Mucosa of descending colon (tissue), 3 donors: ENCODE measurements around the gene KCNAB3. TPM values are rescaled to one million over a fixed set of nuclear protein-coding genes. Genes with fewer than 3 reads are reported as not detected.

Experiments used
- ATAC-seq: fragments of 200-7000 bp; cut with Tn5 transposase; one replicate; pipeline ENCODE4 v1.9.1; 2020; ENCODE audit warnings: mild to moderate bottlenecking, moderate library complexity
- DNase-seq, 3 donors: peaks; one replicate each; pipeline ENCODE4 v3.0.0-alpha.2; 2020
- H3K36me3 ChIP-seq: fragments of 200-600 bp; one replicate; pipeline ENCODE4 v1.8.0; 2021; ENCODE audit warnings: low read depth, mild to moderate bottlenecking
- H3K4me1 ChIP-seq: fragments of 200-600 bp; one replicate; pipeline ENCODE4 v1.8.0; 2021; ENCODE audit warnings: low read depth, mild to moderate bottlenecking
- H3K4me3 ChIP-seq: fragments of 200-600 bp; one replicate; pipeline ENCODE4 v1.8.0; 2021; ENCODE audit warnings: mild to moderate bottlenecking
- H3K9me3 ChIP-seq: fragments of 200-600 bp; one replicate; pipeline ENCODE4 v1.8.0; 2021; ENCODE audit warnings: mild to moderate bottlenecking
- intact Hi-C, 2 donors: fragments of 100-400 bp; cut with DNase I in 1 of 2; cut with micrococcal nuclease in 1 of 2; formaldehyde crosslinking; loops; one replicate each; pipeline versions ENCODE4 v1.11.0 to v1.11.1; 2022; cut with DNase I, micrococcal nuclease
- total RNA-seq, 3 donors: library from RNA; stranded (reverse); fragmentation: NEBNext Ultra II Directional in 2 of 3; extraction: Animal tissue kit (Norgen Biotek cat#: 25700) in 2 of 3; gene quantifications; one replicate each; pipeline versions ENCODE4 v1.2.1 to v1.2.4, GENCODE V29; 2021 to 2023
- TF ChIP-seq, protein P1 (sequence below): fragments of 200-600 bp; IDR thresholded peaks from one replicate; pipeline ENCODE4 v1.8.0; 2022; ENCODE audit warnings: antibody characterized with exemption, mild to moderate bottlenecking
- donor health status: DM: no; HTN: no; CAD: no; lungs with moderate emphysema.
- donor health status: DM: no; HTN: no; CAD: no.
- donor health status: DM: no; HTN: yes; CAD: no.

Gene KCNAB3
- total RNA-seq, 3 donors from 2014 or later, result 3.3 to 5.5 (median 3.9) TPM

- Histone ChIP-seq H3K4me3 (peak within 1 kb of the TSS; percentile 10), H3K9me3 (no peaks in the 10 kb centered on the region), H3K36me3 (no peaks in the 10 kb centered on the region), H3K4me1 (peaks cover 16% of the 10 kb centered on the region)
- peak; percentile 92 for ATAC-seq
- intact Hi-C loops, result no loop called here
- peak; percentile 93 to 95 (median 94) for DNase-seq
- TF ChIP-seq, protein P1, sequence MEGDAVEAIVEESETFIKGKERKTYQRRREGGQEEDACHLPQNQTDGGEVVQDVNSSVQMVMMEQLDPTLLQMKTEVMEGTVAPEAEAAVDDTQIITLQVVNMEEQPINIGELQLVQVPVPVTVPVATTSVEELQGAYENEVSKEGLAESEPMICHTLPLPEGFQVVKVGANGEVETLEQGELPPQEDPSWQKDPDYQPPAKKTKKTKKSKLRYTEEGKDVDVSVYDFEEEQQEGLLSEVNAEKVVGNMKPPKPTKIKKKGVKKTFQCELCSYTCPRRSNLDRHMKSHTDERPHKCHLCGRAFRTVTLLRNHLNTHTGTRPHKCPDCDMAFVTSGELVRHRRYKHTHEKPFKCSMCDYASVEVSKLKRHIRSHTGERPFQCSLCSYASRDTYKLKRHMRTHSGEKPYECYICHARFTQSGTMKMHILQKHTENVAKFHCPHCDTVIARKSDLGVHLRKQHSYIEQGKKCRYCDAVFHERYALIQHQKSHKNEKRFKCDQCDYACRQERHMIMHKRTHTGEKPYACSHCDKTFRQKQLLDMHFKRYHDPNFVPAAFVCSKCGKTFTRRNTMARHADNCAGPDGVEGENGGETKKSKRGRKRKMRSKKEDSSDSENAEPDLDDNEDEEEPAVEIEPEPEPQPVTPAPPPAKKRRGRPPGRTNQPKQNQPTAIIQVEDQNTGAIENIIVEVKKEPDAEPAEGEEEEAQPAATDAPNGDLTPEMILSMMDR, result no peak
Observed at GRCh38 chr17:7915611-7916384, 13.9 kb downstream of the KCNAB3 start, which contains the start of gene RNF227. TSS of gene RNF227 (minus strand) at chr17:7916289. CDS start at chr17:7916195, 94 bp downstream.

DNA sequence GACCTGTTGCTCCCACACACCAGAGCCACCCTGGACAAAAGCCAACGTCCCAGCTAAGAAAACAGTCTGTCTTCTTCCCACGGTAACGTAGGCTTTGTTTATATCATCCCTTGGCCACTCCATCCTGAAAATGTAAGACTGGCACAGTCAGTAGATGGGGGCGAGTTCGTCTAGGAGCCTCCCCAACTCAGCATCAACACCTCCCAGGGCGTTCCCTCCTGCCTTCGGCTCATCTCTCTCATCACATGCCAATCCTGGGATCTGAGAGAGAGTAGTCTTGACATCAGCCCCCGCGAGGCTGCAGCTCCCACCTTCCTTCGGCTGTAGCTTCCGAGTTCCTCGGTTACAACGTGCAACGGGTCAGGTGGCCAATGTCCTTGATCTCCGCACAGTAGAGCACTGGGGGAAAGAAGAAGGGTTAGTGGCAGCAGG is 14.5 kb downstream of the KCNAB3 start:
- intact Hi-C loops, result no loop called here
- peak overlapping the region; percentile 6 for H3K4me3 ChIP-seq
- no peaks in the 10 kb centered on the region for H3K36me3 ChIP-seq
- no peaks in the 10 kb centered on the region for H3K9me3 ChIP-seq
- peaks cover 16% of the 10 kb centered on the region for H3K4me1 ChIP-seq
- peak; percentile 60 for ATAC-seq
- TF ChIP-seq, protein P1, result no peak
- no peak for DNase-seq

DNA sequence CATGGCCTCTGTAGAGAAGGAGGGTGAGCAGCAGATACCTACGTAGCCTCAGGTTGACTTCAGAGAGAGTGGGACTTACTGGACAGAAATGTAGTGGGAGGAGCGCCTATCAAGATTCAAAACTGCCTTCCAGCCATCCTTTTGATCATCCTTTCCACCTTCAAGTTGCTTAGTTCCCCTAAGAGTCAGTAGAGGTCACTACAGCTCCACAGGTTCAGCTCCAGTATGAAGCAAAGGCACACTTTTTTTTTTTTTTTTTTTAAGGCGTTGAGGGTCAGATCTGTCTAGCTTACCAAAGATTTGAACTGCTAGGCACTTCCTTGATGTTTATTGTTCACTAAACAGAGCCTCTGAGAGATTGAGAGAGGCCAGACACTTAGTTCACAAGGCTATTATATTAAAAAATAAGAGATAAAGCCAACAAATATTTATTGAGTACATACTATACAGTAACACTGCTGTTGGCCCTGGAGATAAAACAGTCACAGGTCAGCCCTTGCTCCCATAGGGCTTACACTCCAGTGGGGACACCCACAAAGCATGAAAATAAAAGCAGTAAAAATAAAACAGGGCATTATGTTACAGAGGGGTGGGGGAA is 16.6 kb downstream of the KCNAB3 start:
- peaks cover 16% of the 10 kb centered on the region for H3K4me1 ChIP-seq
- ATAC-seq, result peak; percentile 42
- H3K9me3 ChIP-seq, result no peaks in the 10 kb centered on the region
- TF ChIP-seq, protein P1, result peak; percentile 48
- intact Hi-C loops, result loop anchor here in 1 of 2 donors (5.0 kb wide), 1 partner anchor 74 kb away; no protein-coding TSS in a partner anchor
- no peak overlapping the region for H3K4me3 ChIP-seq
- peak in 1 of 3 donors; percentile 68 for DNase-seq
- H3K36me3 ChIP-seq, result no peaks in the 10 kb centered on the region

GRCh38 chr17:7911116-7911515 is 18.5 kb downstream of the KCNAB3 start:
- DNase-seq (no peak), ATAC-seq (no peak)
- Histone ChIP-seq H3K4me3 (no peak overlapping the region), H3K9me3 (no peaks in the 10 kb centered on the region), H3K4me1 (peaks cover 10% of the 10 kb centered on the region), H3K36me3 (no peaks in the 10 kb centered on the region)
- intact Hi-C loops, result loop anchor here in 1 of 2 donors (5.0 kb wide), 1 partner anchor 76 kb away; no protein-coding TSS in a partner anchor
- TF ChIP-seq, protein P1, result no peak

DNA sequence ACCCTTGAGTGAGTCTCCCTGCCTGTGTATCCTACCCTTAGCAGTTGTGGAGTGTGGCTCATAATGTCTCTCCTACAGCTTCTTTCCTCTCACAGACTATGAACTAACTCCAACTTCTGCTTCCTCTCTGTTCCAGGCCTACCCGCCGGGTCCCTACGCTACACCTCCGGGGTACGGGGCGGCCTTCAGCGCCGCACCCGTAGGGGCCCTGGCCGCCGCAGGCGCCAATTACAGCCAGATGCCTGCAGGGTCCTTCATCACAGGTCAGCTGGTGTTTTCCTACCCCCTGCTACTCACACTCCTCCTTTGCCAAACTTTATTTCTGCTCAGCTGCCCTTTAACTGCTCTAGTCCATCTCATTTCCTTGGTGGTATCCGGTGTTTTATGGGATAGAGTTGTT is 18.9 kb downstream of the KCNAB3 start:
- Histone ChIP-seq H3K4me1 (peaks cover 10% of the 10 kb centered on the region), H3K36me3 (no peaks in the 10 kb centered on the region), H3K9me3 (no peaks in the 10 kb centered on the region), H3K4me3 (no peak overlapping the region)
- ATAC-seq (no peak), DNase-seq (no peak)
- TF ChIP-seq, protein P1, result no peak
- intact Hi-C loops, result loop anchor here in 1 of 2 donors (5.0 kb wide), 1 partner anchor 77 kb away; no protein-coding TSS in a partner anchor
